Panc1 (cell line): Measurements from ENCODE around the gene CLINT1. TPM values are rescaled to one million over a fixed set of nuclear protein-coding genes. Genes with fewer than 3 reads are reported as not detected.
"Not testable (repeated sequence)": the region's sequence is repeated elsewhere in the genome, so short reads cannot be mapped to it uniquely, and the experiment has no call there.

Experiments
- ATAC-seq: fragments of 200-7000 bp; cut with Tn5 transposase; 2 replicates; pipeline ENCODE4 v1.9.1; 2020; ENCODE audit warnings: mild to moderate bottlenecking, moderate library complexity
- BruUV-seq: library from RNA; stranded (reverse); fragments of 400-500 nt; replicated peaks from 2 replicates; lab custom pipeline; 2021; lab: Mats Ljungman, UMichigan
- CTCF ChIA-PET: fragments of 300-600 bp; sonication (Branson Sonifier 250); formaldehyde crosslinking; loops from one replicate; lab custom pipeline; 2022; ENCODE audit warnings: antibody characterized with exemption; lab: Charles Lee
- POLR2A ChIA-PET: fragments of 300-600 bp; sonication (Branson Sonifier 250); formaldehyde crosslinking; loops from one replicate; lab custom pipeline; 2022; ENCODE audit warnings: antibody characterized with exemption; lab: Charles Lee
- DNase-seq: peaks from one replicate; pipeline ENCODE4 v3.0.0-alpha.2; 2010; ENCODE audit warnings: low read depth, low spot score
- H3K27ac ChIP-seq: 2 replicates; pipeline ENCODE4 v1.5.1; 2011; ENCODE audit warnings: mild to moderate bottlenecking, low read length, inconsistent platforms
- H3K27me3 ChIP-seq: fragments of 200-500 bp; sonication (Bioruptor generic); 2 replicates; pipeline ENCODE4 v1.6.0; 2014; ENCODE audit warnings: low read length, inconsistent platforms; ENCODE audit not compliant: control insufficient read depth, insufficient read depth
- H3K36me3 ChIP-seq: fragments of 200-500 bp; sonication (Bioruptor generic); 2 replicates; pipeline ENCODE4 v1.5.1; 2014; ENCODE audit warnings: inconsistent platforms, mild to moderate bottlenecking, low read length, moderate library complexity; ENCODE audit not compliant: control insufficient read depth, insufficient read depth
- H3K4me1 ChIP-seq: 2 replicates; pipeline ENCODE4 v1.5.1; 2011; ENCODE audit warnings: inconsistent platforms, mild to moderate bottlenecking, low read length, moderate library complexity; ENCODE audit not compliant: control insufficient read depth, insufficient read depth
- H3K4me3 ChIP-seq, 2 experiments: 2 replicates each; pipeline ENCODE4 v1.5.1; 2011 to 2012; ENCODE audit warnings: low read depth in 2 of 2, low read length in 2 of 2, mild to moderate bottlenecking in 2 of 2, inconsistent platforms in 1 of 2, moderate library complexity in 1 of 2
- H3K9me3 ChIP-seq: fragments of 200-500 bp; sonication (Bioruptor generic); 2 replicates; pipeline ENCODE4 v1.5.1; 2014; ENCODE audit warnings: low read depth, mild to moderate bottlenecking, inconsistent platforms, low read length, moderate library complexity; ENCODE audit not compliant: control insufficient read depth, insufficient read depth
- CTCF ChIP-seq: fragments of 450-650 bp; IDR thresholded peaks from 2 replicates; pipeline ENCODE4 v1.5.1; 2017; ENCODE audit warnings: mild to moderate bottlenecking
- POLR2AphosphoS5 ChIP-seq: IDR thresholded peaks from 2 replicates; pipeline ENCODE4 v1.6.1; 2012; ENCODE audit warnings: mild to moderate bottlenecking, low read depth, low read length, moderate library complexity
- REST ChIP-seq, 2 experiments: IDR thresholded peaks; 2 replicates each; pipeline ENCODE4 v1.6.1; 2011 to 2012; ENCODE audit warnings: low read depth in 2 of 2, control low read depth in 1 of 2, low read length in 1 of 2, mild to moderate bottlenecking in 1 of 2, moderate library complexity in 1 of 2; ENCODE audit not compliant: insufficient read depth in 1 of 2
- SIN3A ChIP-seq: IDR thresholded peaks from 2 replicates; pipeline ENCODE4 v1.6.1; 2012; ENCODE audit warnings: low read depth, mild to moderate bottlenecking, low read length, moderate library complexity, borderline replicate concordance; ENCODE audit not compliant: insufficient read depth
- TCF7L2 ChIP-seq: IDR thresholded peaks from 2 replicates; pipeline ENCODE4 v1.6.1; 2011; ENCODE audit warnings: mild to moderate bottlenecking, low read depth, low read length, inconsistent platforms
- in situ Hi-C: cut with HindIII; loops from 2 replicates; pipeline ENCODE4 v1.10.0; 2016; ENCODE audit warnings: low sequenced_read_pairs, low pct_unique_long_range_greater_than_20kb
- intact Hi-C: fragments of 100-400 bp; cut with micrococcal nuclease; formaldehyde crosslinking; loops from one replicate; pipeline ENCODE4 v1.10.0; 2022; ENCODE audit not compliant: unreplicated experiment
- total RNA-seq: library from RNA; stranded (reverse); gene quantifications from one replicate; pipeline ENCODE4 v1.2.1, GENCODE V29; 2021; ENCODE audit not compliant: unreplicated experiment

Gene CLINT1
- total RNA-seq, 1 experiment from 2014 or later = 81.6 TPM

GRCh38 chr5:157888814-157889532 is 30.0 kb upstream of the CLINT1 start:
- POLR2A ChIA-PET = no interaction called here
- no peaks in the 10 kb centered on the region for H3K36me3 ChIP-seq
- ATAC-seq (no peak), DNase-seq (no peak)
- H3K4me1 ChIP-seq = no peaks in the 10 kb centered on the region
- no peaks in the 10 kb centered on the region for H3K9me3 ChIP-seq
- intact Hi-C loops (no loop called here), in situ Hi-C loops (no loop called here)
- no peak for TF ChIP-seq TCF7L2
- no peak for TF ChIP-seq CTCF
- no peak overlapping the region for H3K4me3 ChIP-seq
- no peaks in the 10 kb centered on the region for H3K27me3 ChIP-seq
- no peak overlapping the region for H3K27ac ChIP-seq
- BruUV-seq = no TSS peak
- CTCF ChIA-PET = no interaction called here

GRCh38 chr5:157886796-157887380 is 27.9 kb upstream of the CLINT1 start:
- intact Hi-C loops (no loop called here), in situ Hi-C loops (no loop called here)
- no TSS peak for BruUV-seq
- Histone ChIP-seq H3K9me3 (no peaks in the 10 kb centered on the region), H3K27me3 (no peaks in the 10 kb centered on the region), H3K4me1 (no peaks in the 10 kb centered on the region), H3K36me3 (no peaks in the 10 kb centered on the region), H3K27ac (no peak overlapping the region), H3K4me3 (no peak overlapping the region)
- CTCF ChIA-PET = no interaction called here
- DNase-seq = no peak
- ATAC-seq = no peak
- POLR2A ChIA-PET = no interaction called here
- no peak for TF ChIP-seq REST (IDR thresholded peaks at IDR 0.05; ENCODE audit: insufficient read depth in 1 of 2, low read depth in 2 of 2, low read length in 1 of 2)
- TF ChIP-seq TCF7L2 = no peak
- no peak for TF ChIP-seq CTCF
- no peak for TF ChIP-seq SIN3A
- TF ChIP-seq POLR2AphosphoS5 = no peak

- H3K27ac ChIP-seq, H3K4me3 ChIP-seq, in situ Hi-C loops, intact Hi-C loops, POLR2A ChIA-PET, ATAC-seq, DNase-seq, BruUV-seq, H3K27me3 ChIP-seq, H3K4me1 ChIP-seq, H3K9me3 ChIP-seq, H3K36me3 ChIP-seq, CTCF ChIA-PET: not testable (repeated sequence)
Measured at GRCh38 chr5:157885051-157885450, 26.1 kb upstream of the CLINT1 start.

GRCh38 chr5:157881498-157881897 is 22.6 kb upstream of the CLINT1 start:
- ATAC-seq, POLR2A ChIA-PET, H3K36me3 ChIP-seq, H3K27ac ChIP-seq, DNase-seq, BruUV-seq, H3K4me1 ChIP-seq, intact Hi-C loops, in situ Hi-C loops, H3K27me3 ChIP-seq, H3K4me3 ChIP-seq, CTCF ChIA-PET, H3K9me3 ChIP-seq: not testable (repeated sequence)
